SK-N-SH treated with all-trans-retinoic acid at 6 μM for 48 hours (cell line): Measurements from ENCODE around the gene FREM2.

ENCODE experiments used
- ATAC-seq: fragments of 200-7000 bp; cut with Tn5 transposase; 3 replicates; pipeline ENCODE4 v1.9.1; 2020; ENCODE audit warnings: mild to moderate bottlenecking, moderate library complexity
- ARNTL ChIP-seq: fragments of 450-650 bp; formaldehyde crosslinking; IDR thresholded peaks from 2 replicates; pipeline ENCODE4 v1.5.0; 2020; ENCODE audit warnings: low read depth, mild to moderate bottlenecking, moderate library complexity, borderline replicate concordance
- BACH2 ChIP-seq: fragments of 250-450 bp; sonication (Bioruptor Pico); IDR thresholded peaks from 2 replicates; pipeline ENCODE4 v1.9.0; 2021; ENCODE audit warnings: mild to moderate bottlenecking, borderline replicate concordance
- CREB5 ChIP-seq: fragments of 250-450 bp; sonication (Bioruptor Pico); IDR thresholded peaks from 2 replicates; pipeline ENCODE4 v1.5.1; 2020; ENCODE audit warnings: low read depth, mild to moderate bottlenecking, moderate library complexity
- CSDC2 ChIP-seq: fragments of 250-450 bp; sonication (Bioruptor Pico); IDR thresholded peaks from 2 replicates; pipeline ENCODE4 v1.5.0; 2020; ENCODE audit warnings: mild to moderate bottlenecking, moderate library complexity
- CSRNP3 ChIP-seq: fragments of 250-450 bp; sonication (Bioruptor Pico); IDR thresholded peaks from 2 replicates; pipeline ENCODE4 v1.5.1; 2021; ENCODE audit warnings: mild to moderate bottlenecking, moderate library complexity
- ESRRG ChIP-seq: fragments of 250-450 bp; sonication (Bioruptor Pico); IDR thresholded peaks from 2 replicates; pipeline ENCODE4 v1.6.1; 2021; ENCODE audit warnings: mild to moderate bottlenecking
- GLIS3 ChIP-seq: fragments of 250-450 bp; sonication (Bioruptor Pico); IDR thresholded peaks from 2 replicates; pipeline ENCODE4 v1.5.0; 2020; ENCODE audit warnings: mild to moderate bottlenecking, moderate library complexity
- ISL1 ChIP-seq: fragments of 250-450 bp; sonication (Bioruptor Pico); IDR thresholded peaks from 2 replicates; pipeline ENCODE4 v2.1.2; 2022; ENCODE audit warnings: mild to moderate bottlenecking, moderate library complexity
- OSR1 ChIP-seq: fragments of 250-450 bp; sonication (Bioruptor Pico); IDR thresholded peaks from 2 replicates; pipeline ENCODE4 v1.8.0; 2022; ENCODE audit warnings: moderate library complexity, mild to moderate bottlenecking, inconsistent platforms
- PATZ1 ChIP-seq: fragments of 250-450 bp; sonication (Bioruptor Pico); IDR thresholded peaks from 2 replicates; pipeline ENCODE4 v1.8.0; 2020; ENCODE audit warnings: mild to moderate bottlenecking, moderate library complexity, borderline replicate concordance
- POU6F1 ChIP-seq: fragments of 250-450 bp; sonication (Bioruptor Pico); IDR thresholded peaks from 2 replicates; pipeline ENCODE4 v1.8.0; 2021; ENCODE audit warnings: low read depth, mild to moderate bottlenecking, moderate library complexity, borderline replicate concordance
- PPARA ChIP-seq: fragments of 250-450 bp; sonication (Bioruptor Pico); IDR thresholded peaks from 2 replicates; pipeline ENCODE4 v1.5.0; 2020; ENCODE audit warnings: mild to moderate bottlenecking, borderline replicate concordance
- RARB ChIP-seq: fragments of 250-450 bp; sonication (Bioruptor Pico); IDR thresholded peaks from 2 replicates; pipeline ENCODE4 v1.8.0; 2021; ENCODE audit warnings: mild to moderate bottlenecking, moderate library complexity
- SNAI2 ChIP-seq: fragments of 250-450 bp; sonication (Bioruptor Pico); IDR thresholded peaks from 2 replicates; pipeline ENCODE4 v1.5.0; 2020; ENCODE audit warnings: mild to moderate bottlenecking, moderate library complexity
- TCF4 ChIP-seq: fragments of 250-450 bp; sonication (Bioruptor Pico); IDR thresholded peaks from 2 replicates; pipeline ENCODE4 v1.8.0; 2021; ENCODE audit warnings: mild to moderate bottlenecking, moderate library complexity, borderline replicate concordance
- TOX ChIP-seq: fragments of 250-450 bp; sonication (Bioruptor Pico); IDR thresholded peaks from 2 replicates; pipeline ENCODE4 v1.8.0; 2021; ENCODE audit warnings: mild to moderate bottlenecking, moderate library complexity, borderline replicate concordance
- ZC3H10 ChIP-seq: fragments of 250-450 bp; sonication (Bioruptor Pico); IDR thresholded peaks from 2 replicates; pipeline ENCODE4 v1.5.1; 2021; ENCODE audit warnings: mild to moderate bottlenecking, moderate library complexity
- ZFP3 ChIP-seq: fragments of 250-450 bp; sonication (Bioruptor Pico); IDR thresholded peaks from 2 replicates; pipeline ENCODE4 v1.5.0; 2020; ENCODE audit warnings: mild to moderate bottlenecking, moderate library complexity
- ZFP30 ChIP-seq: fragments of 450-650 bp; formaldehyde crosslinking; IDR thresholded peaks from 2 replicates; pipeline ENCODE4 v1.5.0; 2022; ENCODE audit warnings: mild to moderate bottlenecking, moderate library complexity
- ZNF565 ChIP-seq: fragments of 450-650 bp; formaldehyde crosslinking; conservative IDR thresholded peaks from 2 replicates; pipeline ENCODE4 v1.5.0; 2020; ENCODE audit warnings: low read depth, mild to moderate bottlenecking, moderate library complexity
- ZNF70 ChIP-seq: fragments of 450-650 bp; formaldehyde crosslinking; IDR thresholded peaks from 2 replicates; pipeline ENCODE4 v1.5.0; 2020; ENCODE audit warnings: mild to moderate bottlenecking, moderate library complexity
- ZNF8 ChIP-seq: fragments of 450-650 bp; formaldehyde crosslinking; IDR thresholded peaks from 2 replicates; pipeline ENCODE4 v1.5.0; 2020; ENCODE audit warnings: mild to moderate bottlenecking, moderate library complexity

Gene FREM2

GRCh38 chr13:38743466-38743865 lies 56.6 kb downstream of the FREM2 start:
- ATAC-seq, result no peak
- no peak for TF ChIP-seq ESRRG (CRISPR knock-in tag)
- TF ChIP-seq ARNTL (CRISPR knock-in tag), result no peak
- TF ChIP-seq PPARA (CRISPR knock-in tag), result no peak
- TF ChIP-seq CSDC2, result no peak
- TF ChIP-seq PATZ1 (CRISPR knock-in tag), result no peak
- TF ChIP-seq CREB5, result no peak
- no peak for TF ChIP-seq ISL1
- no peak for TF ChIP-seq TOX
- TF ChIP-seq ZFP3 (CRISPR knock-in tag), result no peak
- TF ChIP-seq ZNF8 (CRISPR knock-in tag), result no peak
- no peak for TF ChIP-seq SNAI2
- no peak for TF ChIP-seq TCF4 (CRISPR knock-in tag)
- no peak for TF ChIP-seq ZFP30
- TF ChIP-seq BACH2, result no peak
- TF ChIP-seq ZNF70, result no peak
- no peak for TF ChIP-seq RARB (CRISPR knock-in tag)
- no peak for TF ChIP-seq OSR1 (CRISPR knock-in tag)
- TF ChIP-seq CSRNP3 (CRISPR knock-in tag), result no peak
- TF ChIP-seq POU6F1, result no peak
- TF ChIP-seq ZNF565 (CRISPR knock-in tag), result no peak

GRCh38 chr13:38752686-38753085 lies 65.8 kb downstream of the FREM2 start:
- no peak for ATAC-seq
- TF ChIP-seq ZNF8 (CRISPR knock-in tag), result no peak
- TF ChIP-seq ZC3H10 (CRISPR knock-in tag), result no peak
- no peak for TF ChIP-seq PPARA (CRISPR knock-in tag)
- TF ChIP-seq ZNF565 (CRISPR knock-in tag), result no peak
- no peak for TF ChIP-seq CSRNP3 (CRISPR knock-in tag)
- TF ChIP-seq GLIS3 (CRISPR knock-in tag), result no peak
- no peak for TF ChIP-seq CSDC2
- no peak for TF ChIP-seq ZFP3 (CRISPR knock-in tag)
- no peak for TF ChIP-seq ZNF70
- no peak for TF ChIP-seq ESRRG (CRISPR knock-in tag)
- TF ChIP-seq ISL1, result no peak
- no peak for TF ChIP-seq PATZ1 (CRISPR knock-in tag)
- TF ChIP-seq BACH2, result no peak

GRCh38 chr13:38753878-38754277 lies 67.0 kb downstream of the FREM2 start:
- no peak for ATAC-seq
- no peak for TF ChIP-seq TCF4 (CRISPR knock-in tag)
- TF ChIP-seq ZFP3 (CRISPR knock-in tag), result no peak
- no peak for TF ChIP-seq CSRNP3 (CRISPR knock-in tag)
- no peak for TF ChIP-seq ZC3H10 (CRISPR knock-in tag)
- no peak for TF ChIP-seq ZNF70
- no peak for TF ChIP-seq CREB5
